Measurements from ENCODE around the gene RNF112.
A peak's percentile ranks its signal among the peaks of the same experiment; 100 is the strongest.

Gene RNF112

DNA sequence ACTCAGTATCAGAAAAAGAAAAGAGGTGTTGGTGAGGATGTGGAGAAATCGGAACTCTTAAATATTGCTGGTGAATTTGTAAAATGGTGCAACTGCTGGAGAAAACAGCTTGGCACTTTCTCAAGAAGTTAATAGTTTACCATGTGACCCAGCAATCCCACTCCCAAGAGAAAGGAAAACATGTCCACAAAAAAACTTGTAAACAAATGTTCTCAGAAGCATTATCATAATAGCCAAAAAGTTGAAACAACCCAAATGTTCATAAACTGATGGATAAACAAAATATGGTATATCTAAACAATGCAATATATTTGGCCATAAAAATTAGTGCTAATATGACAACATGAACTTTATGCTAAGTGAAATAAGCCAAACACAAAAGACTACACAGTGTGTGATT, 35.3 kb upstream of the RNF112 start:
- DNase-seq = no peak

DNA sequence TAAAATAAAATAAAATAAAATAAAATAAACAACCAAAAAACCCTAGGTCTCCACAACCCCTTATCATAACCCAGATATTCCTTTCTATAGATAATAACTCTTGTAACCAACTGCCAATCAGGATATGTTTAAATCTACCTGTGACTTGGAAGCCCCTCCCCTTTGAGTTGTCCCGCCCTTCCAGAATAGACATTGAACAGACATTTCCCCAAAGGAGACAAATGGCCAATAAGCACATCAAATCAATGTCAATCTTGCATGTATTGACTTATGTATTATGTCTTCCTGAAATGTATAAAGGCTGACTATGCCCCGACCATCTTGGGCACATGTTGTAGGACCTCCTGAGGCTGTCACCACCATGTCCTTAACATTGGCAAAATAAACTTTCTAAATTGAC, 34.2 kb upstream of the RNF112 start:
- DNase-seq = peak in 1 of 2 donors; percentile 14

DNA sequence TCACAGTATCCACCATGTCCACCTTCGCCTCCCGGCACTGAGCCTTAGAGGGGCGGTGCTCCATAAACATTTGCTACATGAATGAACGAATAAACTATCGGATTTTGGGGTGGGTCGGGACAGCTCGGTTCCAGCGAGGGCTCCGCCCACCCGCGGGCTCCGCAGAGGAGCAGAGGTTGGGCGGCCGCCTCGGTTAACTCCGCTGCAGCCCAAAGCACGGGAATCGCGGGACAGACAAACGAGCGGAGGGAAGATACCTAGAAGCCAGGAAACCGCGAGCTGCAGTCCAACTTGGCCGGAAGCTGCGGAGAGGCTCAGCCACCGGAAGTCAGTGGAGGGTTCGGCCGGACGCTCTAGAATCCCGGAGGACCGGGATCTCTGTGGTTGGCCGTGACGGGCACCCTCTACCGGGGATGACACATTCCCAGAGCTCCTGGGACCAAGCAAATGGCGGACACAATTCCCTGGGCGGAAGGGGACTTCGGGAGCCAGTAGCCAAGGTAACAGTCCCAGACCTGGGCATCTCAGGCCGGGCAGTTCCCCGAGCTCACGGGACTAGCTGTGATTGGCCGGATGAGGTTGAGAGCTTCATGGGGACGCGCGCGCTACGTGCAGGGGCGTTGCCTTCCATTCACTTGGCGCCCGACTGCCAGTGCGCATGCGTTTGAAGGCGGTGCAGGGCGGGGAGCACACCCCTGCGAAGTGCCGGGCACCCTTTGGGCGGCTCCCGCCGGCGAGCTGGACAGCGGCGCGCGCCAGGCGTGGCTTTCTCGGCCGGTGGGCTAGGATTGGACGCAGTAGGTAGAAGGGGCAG, 33.2 kb upstream of the RNF112 start:
- peak; percentile 94 to 95 for DNase-seq

DNA sequence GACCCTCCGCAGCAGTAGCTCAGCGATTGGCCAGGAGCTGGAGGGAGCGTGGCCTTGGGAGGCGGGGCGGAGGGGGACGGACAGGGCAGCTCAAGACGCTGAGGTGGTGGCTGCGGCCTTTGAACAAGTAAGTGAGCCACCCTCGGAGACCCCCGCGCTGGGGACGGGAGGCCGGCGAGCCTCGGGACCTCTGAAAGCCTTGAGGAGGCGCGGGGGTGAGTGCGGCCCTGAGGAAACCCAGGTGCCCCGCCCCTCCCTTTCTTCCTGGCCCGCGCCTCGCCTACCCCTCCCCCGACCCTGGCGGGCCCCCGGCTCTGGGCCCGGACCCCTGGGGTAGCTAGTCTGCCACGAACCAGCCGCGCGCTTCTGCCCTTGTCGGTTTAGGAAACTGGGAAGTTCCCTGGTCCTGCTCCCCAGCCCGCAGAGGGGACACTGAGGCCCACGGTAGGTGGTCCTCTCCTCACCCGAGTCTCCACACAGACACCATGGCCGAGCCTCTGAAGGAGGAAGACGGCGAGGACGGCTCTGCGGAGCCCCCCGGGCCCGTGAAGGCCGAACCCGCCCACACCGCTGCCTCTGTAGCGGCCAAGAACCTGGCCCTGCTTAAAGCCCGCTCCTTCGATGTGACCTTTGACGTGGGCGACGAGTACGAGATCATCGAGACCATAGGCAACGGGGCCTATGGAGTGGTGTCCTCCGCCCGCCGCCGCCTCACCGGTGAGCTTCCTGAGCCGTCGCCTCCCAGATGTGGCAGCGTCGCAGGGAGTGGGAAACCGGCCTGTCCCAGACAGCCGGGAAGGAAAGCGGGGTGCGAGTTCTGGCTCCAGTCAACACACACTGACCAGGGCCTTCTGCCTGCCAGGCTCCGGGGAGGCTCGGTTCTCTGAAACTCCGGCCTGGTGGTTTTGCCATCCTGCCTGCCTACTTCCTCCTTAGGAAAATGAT, 32.3 kb upstream of the RNF112 start, which contains the start of gene MAPK7:
Gene MAPK7 (plus strand): TSS at position 83 of the 945 bp plus-strand sequence. CDS start 403 bp downstream, at position 486.
- DNase-seq = peak in 1 of 2 donors; percentile 19

DNA sequence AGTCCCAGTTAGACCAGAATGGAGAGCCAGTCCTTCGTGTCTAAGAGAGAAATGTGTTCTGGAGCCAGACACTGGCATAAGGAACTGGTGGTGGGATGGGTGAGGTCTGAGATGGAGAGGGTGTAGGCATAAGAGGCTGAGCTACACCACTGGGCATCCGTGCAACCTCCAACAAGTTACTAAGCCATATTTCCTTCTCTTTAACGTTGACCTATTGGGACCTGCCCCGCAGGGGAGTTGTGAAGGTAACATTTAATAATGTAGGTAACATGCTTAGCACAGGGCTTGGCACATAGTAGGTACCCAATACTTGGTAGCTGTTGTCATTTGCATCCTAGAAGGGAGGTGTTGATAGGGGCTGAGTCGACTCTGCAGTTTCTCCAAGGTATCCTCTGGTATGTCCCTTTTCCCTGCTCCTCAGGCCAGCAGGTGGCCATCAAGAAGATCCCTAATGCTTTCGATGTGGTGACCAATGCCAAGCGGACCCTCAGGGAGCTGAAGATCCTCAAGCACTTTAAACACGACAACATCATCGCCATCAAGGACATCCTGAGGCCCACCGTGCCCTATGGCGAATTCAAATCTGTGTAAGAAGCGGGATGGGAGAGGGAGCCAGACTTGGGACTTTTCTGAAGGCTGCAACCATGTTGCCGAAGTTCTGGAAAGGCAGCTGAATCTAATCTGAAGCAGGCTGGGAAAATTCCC, 31.5 kb upstream of the RNF112 start:
- no peak for DNase-seq

DNA sequence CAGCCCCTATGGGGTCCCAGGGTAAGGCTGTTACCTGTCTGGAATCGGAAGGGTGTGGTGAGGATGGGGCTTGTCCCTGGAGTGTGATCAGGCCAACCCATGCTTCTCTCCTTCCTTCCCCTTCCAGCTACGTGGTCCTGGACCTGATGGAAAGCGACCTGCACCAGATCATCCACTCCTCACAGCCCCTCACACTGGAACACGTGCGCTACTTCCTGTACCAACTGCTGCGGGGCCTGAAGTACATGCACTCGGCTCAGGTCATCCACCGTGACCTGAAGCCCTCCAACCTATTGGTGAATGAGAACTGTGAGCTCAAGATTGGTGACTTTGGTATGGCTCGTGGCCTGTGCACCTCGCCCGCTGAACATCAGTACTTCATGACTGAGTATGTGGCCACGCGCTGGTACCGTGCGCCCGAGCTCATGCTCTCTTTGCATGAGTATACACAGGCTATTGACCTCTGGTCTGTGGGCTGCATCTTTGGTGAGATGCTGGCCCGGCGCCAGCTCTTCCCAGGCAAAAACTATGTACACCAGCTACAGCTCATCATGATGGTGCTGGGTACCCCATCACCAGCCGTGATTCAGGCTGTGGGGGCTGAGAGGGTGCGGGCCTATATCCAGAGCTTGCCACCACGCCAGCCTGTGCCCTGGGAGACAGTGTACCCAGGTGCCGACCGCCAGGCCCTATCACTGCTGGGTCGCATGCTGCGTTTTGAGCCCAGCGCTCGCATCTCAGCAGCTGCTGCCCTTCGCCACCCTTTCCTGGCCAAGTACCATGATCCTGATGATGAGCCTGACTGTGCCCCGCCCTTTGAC, 30.3 kb upstream of the RNF112 start:
- DNase-seq = no peak

DNA sequence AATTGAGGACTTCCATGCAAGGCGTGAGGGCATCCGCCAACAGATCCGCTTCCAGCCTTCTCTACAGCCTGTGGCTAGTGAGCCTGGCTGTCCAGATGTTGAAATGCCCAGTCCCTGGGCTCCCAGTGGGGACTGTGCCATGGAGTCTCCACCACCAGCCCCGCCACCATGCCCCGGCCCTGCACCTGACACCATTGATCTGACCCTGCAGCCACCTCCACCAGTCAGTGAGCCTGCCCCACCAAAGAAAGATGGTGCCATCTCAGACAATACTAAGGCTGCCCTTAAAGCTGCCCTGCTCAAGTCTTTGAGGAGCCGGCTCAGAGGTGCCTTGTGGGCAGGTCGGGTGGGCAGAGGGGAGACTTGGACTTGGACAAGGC, 29.7 kb upstream of the RNF112 start:
- DNase-seq = no peak

DNA sequence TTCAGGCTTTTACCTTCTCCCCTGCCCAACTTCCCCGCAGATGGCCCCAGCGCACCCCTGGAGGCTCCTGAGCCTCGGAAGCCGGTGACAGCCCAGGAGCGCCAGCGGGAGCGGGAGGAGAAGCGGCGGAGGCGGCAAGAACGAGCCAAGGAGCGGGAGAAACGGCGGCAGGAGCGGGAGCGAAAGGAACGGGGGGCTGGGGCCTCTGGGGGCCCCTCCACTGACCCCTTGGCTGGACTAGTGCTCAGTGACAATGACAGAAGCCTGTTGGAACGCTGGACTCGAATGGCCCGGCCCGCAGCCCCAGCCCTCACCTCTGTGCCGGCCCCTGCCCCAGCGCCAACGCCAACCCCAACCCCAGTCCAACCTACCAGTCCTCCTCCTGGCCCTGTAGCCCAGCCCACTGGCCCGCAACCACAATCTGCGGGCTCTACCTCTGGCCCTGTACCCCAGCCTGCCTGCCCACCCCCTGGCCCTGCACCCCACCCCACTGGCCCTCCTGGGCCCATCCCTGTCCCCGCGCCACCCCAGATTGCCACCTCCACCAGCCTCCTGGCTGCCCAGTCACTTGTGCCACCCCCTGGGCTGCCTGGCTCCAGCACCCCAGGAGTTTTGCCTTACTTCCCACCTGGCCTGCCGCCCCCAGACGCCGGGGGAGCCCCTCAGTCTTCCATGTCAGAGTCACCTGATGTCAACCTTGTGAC, 29.1 kb upstream of the RNF112 start:
- DNase-seq = no peak

DNA sequence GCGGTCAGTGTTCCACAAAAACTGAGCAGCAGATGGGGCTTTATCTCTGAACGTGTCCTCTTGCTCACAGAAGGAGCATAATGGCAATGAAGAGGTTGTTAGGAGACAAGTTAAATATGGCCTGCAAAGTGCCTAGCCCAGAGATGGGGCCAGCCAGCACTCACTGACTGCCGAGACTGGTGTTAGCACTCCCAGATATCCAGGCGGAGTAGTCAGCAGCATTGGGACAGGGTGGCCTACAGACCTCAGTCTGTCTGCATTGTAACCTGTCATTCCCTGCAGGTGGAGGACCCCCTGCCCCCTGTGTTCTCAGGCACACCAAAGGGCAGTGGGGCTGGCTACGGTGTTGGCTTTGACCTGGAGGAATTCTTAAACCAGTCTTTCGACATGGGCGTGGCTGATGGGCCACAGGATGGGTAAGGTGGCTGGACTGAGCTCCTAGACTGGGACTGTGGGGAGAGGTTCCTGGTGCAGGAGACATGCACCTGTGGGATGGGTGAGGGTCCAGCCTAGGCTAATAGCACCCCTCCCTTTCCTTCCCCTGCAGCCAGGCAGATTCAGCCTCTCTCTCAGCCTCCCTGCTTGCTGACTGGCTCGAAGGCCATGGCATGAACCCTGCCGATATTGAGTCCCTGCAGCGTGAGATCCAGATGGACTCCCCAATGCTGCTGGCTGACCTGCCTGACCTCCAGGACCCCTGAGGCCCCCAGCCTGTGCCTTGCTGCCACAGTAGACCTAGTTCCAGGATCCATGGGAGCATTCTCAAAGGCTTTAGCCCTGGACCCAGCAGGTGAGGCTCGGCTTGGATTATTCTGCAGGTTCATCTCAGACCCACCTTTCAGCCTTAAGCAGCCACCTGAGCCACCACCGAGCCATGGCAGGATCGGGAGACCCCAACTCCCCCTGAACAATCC, 28.2 kb upstream of the RNF112 start:
- DNase-seq = no peak

DNA sequence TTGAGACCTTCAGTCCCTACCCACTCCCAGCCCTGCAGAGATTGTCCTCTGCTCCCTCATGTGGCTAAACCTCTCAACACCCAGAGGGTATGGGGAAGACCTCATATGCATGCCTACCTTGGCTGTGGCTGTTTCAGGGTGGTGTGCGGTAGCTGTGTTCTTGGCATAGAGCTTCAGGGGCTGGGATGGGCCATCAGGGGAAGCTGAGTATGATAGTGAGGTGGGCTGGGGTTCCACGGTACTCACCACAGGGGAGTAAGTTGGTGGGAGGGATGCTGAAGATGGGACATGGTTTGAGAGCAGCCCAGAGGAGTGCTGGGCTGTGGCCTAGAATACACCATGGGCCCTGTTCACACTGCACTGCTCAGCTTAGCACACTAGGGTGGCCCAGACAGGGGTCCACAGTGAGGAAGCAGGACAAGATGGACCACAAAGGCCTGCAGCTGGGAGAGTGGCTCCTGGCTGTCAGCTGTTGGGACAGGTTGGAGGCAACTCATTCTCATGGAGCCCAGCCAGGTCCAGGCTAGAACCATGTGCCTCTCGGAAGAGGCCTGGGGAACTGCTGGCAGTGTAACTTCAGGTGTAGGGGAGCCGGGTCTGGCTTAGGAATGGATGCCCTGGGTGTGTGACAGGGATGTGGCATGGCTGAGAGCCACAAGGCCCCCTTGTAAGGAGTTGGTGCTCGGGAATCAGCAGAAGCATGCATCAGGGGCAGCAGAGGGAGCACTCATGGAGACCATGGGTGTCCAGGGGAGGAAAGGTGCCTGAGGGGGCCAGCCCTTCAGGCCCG, 27.2 kb upstream of the RNF112 start:
- no peak for DNase-seq

DNA sequence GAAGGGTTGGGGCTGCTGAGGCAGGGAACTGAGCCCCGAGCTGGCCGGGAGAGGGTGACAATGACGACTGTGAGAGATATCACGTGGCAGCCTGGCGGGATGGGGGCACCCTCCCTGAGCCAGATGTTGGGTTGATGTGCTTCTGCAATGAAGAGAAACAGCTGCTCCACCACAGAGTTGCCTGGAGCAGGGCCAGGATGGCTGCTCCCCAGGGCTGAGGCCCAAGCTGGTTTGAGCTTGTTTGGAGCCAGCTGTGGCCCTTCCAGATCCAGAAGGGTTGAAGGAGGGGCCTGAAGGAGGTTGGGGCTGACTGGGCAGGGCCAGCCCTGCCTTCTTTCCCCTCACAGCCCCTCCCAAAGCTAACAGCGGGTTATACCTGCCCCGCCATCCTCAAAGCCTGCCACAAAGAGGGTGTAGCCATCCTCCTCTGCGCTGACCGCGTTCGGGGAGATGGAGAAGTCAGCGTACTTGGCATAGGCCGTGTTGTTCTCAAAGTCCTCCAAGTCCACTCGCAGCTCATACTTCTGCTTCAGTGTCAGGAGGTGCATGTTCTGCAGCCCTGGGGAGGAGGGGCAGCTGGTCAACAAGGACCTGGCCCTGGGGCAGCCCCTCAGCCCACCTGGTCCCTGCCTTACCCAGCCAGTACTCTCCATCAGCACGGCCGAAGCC, 26.2 kb upstream of the RNF112 start:
- DNase-seq = no peak

DNA sequence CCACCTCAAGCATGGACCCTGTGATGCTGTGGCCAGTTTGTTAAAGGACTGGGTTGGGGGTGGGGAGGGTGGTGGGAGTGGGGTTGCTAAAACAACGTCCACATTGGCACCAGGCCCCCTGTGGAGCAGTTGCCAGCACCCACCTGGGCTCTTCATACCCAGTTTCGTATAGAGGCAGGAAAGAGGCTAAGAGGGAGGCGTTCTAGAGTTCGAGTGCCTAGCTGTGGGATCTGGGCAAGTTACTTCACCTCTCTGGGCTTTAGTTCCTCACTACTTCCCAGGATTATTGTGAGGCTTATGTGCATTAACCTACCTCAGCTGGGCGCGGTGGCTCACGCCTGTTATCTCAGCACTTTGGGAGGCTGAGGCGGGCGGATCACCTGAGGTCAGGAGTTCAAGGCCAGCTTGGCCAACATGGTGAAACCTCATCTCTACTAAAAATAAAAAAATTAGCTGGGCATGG, 25.5 kb upstream of the RNF112 start:
- DNase-seq = no peak

DNA sequence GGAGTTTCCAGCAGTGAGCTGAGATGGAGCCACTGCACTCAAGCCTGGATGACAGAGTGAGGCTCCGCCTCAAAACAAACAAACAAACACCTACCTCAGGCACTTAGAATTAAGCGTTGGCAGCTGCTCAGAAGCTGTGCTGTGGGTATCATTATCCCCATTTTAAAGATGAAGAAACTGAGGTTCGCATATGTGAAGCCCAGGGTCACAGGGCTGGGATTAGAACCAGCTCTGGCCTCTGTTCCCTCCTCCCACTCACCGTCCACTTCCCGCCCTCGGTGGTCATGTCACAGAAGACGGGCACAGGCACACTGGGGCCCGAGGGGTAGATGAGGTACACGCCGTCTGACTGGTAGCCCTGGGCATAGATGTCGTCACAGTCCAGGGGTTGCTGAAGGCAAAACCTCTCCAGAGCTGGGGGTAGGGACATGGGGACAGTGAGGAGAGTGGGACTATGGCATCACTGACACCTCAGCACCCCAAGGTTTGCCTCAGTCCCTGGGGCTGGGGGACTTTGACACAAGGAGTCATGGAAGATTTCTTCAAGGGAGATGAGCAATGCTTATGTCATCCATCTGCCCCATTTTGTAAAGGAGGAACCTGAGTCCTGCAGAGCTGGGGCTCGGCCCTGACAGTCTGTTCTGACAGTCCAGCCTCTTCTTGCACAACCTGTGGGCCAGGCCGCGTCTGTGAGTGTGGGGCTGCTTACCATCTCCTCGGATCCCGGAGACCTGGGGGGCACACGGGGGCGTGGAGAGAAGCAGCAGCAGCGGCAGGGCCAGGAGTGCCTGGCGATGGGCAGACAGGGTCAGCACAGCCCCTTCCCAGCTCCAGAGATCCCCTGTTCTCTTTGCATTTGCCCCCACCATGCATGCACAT, 24.7 kb upstream of the RNF112 start:
- DNase-seq = no peak

DNA sequence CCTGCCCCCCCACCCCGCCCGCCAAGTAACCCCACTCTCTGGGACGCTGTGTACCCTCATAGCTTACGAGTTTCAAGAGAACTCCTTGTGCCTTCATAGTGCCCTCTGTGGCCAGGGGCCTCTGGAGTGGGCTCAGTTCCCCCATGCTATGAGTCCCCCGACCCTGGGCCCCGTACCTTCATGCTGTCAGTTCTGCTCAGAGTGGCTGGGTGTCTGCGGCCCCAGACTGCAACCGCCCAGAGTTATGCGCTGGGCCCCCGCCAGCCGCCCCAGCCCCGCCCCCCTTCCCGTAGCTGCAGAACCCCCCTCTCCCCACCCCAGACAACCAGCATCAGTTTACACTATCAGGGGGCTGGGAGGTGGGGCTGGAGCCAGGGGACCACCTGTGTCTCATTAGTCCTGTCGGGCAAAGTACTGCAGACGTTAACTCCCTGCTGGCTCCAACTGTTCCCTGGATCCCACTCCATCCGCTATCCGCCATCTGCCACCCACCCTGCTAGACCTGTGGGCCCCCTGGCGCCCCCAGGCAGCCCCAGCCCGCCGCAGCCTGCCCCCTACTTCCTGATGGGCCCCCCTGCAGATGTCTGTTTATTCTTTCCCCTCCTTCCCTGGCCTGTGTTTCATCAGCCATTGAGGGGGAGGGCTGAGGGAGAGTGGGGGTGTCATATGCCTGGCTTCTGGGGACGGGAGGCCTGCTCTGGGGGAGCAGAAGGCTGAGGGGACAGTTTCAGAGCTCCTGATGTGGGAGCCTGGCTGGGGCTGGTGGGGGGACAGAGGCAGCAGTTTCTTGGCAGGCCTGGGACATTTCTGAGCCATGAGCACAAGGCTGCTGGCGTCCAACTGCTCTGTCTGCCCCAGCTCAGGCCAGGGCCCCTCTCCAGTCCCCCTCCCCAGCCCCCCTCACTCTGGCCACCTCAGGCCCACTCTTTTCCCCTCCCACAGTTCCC, 23.8 kb upstream of the RNF112 start, which contains the start of gene MFAP4:
Gene MFAP4 (minus strand): TSS at position 217 of the 947 bp plus-strand sequence. CDS start 35 bp downstream, at position 182.
- no peak for DNase-seq

DNA sequence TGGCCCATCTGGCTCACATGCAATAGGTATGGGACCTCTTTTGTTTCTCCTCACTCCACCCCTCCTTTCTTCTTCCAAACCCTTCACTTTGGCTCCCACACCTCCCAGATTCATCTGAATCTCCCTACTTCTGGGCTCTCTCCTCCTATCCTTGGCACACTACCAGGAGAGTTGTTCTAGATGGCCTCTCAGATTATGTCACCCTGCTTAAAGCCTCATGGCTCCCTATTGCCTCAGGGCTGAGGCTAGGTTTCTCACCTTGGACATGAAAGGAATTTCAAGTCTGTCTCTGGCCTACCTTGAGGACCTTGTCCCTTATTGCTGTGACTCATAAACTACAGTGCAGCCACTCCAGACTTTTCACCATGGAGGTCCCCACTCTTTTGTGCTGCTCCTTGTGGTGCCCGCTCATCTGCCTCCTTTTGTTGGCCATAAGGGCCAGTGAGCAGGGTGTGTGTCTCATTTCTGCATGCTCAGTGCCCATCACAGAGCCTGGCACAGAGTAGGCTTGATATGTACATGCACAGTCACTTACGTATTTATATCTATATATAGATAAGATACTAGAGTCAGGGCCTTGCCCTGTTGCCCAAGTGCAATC, 23.0 kb upstream of the RNF112 start:
- DNase-seq = no peak

All from stimulated activated CD4-positive, alpha-beta T cell treated with anti-CD3 and anti-CD28 coated beads, Interleukin-2, amount 100 ng/mL, for 24 hours (primary cell).